K562 (cell line): ENCODE measurements around the gene CACNG5. TPM values are rescaled to one million over a fixed set of nuclear protein-coding genes. Genes with fewer than 3 reads are reported as not detected.

Source experiments
- ATAC-seq: fragments of 200-7000 bp; cut with Tn5 transposase; 3 replicates; pipeline ENCODE4 v1.9.1; 2020; ENCODE audit warnings: moderate library complexity
- BruUV-seq: library from RNA; stranded (reverse); fragments of 400-500 nt; replicated peaks from 2 replicates; lab custom pipeline; 2021; lab: Mats Ljungman, UMichigan
- CTCF ChIA-PET: fragments of 300-600 bp; formaldehyde crosslinking; extraction: SDS; loops from one replicate; lab custom pipeline; 2021; ENCODE audit warnings: low intra/inter-chr PET ratio; lab: Yijun Ruan, JAX
- POLR2A ChIA-PET: fragments of 300-600, 350-650 bp; sonication (Branson Sonifier 250); formaldehyde crosslinking; extraction: SDS; loops from one replicate; lab custom pipeline; 2021; ENCODE audit warnings: antibody characterized with exemption, inconsistent platforms; lab: Yijun Ruan, JAX
- DNase-seq, 4 experiments: peaks; one replicate each; pipeline versions ENCODE4 v3.0.0 to v3.0.0-alpha.2; 2011 to 2018; ENCODE audit warnings: low spot score in 3 of 4, mixed read lengths in 3 of 4; ENCODE audit errors: extremely low read depth in 1 of 4
- FAIRE-seq: peaks from 2 replicates; lab custom pipeline; 2011; peaks lifted over from hg19 to GRCh38; lab: Jason Lieb, UNC
- H2AFZ ChIP-seq: 2 replicates; pipeline ENCODE4 v1.6.0; 2011; ENCODE audit warnings: low read depth, low read length, control low read depth, inconsistent platforms
- H3K27ac ChIP-seq: fragments of 200-600 bp; 3 replicates; pipeline ENCODE4 v1.8.0; 2011; ENCODE audit warnings: low read depth, mild to moderate bottlenecking, control low read depth, inconsistent platforms, low read length, moderate library complexity, mixed read lengths; ENCODE audit errors: extremely low read depth
- H3K27me3 ChIP-seq, 2 experiments: fragments of 300-600 bp in 1 of 2; 2 replicates in 1 of 2; 3 replicates in 1 of 2; pipeline versions ENCODE4 v1.6.0 to v1.8.0; 2011; ENCODE audit warnings: inconsistent platforms in 2 of 2, low read length in 2 of 2, mild to moderate bottlenecking in 1 of 2, mixed read lengths in 1 of 2, moderate library complexity in 1 of 2; ENCODE audit not compliant: control insufficient read depth in 2 of 2, insufficient read depth in 2 of 2
- H3K36me3 ChIP-seq: fragments of 300-600 bp; 3 replicates; pipeline ENCODE4 v1.8.0; 2011; ENCODE audit warnings: mild to moderate bottlenecking, low read length, inconsistent platforms; ENCODE audit not compliant: control insufficient read depth, insufficient read depth
- H3K4me1 ChIP-seq, 2 experiments: fragments of 200-600 bp in 1 of 2; replicated peaks in 1 of 2; 2 replicates in 1 of 2; 3 replicates in 1 of 2; pipeline versions ENCODE4 v1.5.1 to v1.8.0; 2011; ENCODE audit warnings: inconsistent platforms in 2 of 2, low read length in 2 of 2, mild to moderate bottlenecking in 1 of 2, mixed read lengths in 1 of 2, moderate library complexity in 1 of 2; ENCODE audit not compliant: control insufficient read depth in 2 of 2, insufficient read depth in 2 of 2
- H3K4me2 ChIP-seq: 2 replicates; pipeline ENCODE4 v1.6.1; 2011; ENCODE audit warnings: low read length, control low read depth, inconsistent platforms, mixed read lengths; ENCODE audit not compliant: insufficient read depth
- H3K4me3 ChIP-seq: fragments of 200-600 bp; sonication (generic), shearing (Covaris generic); 2 replicates; pipeline ENCODE4 v1.5.1; 2016; ENCODE audit warnings: control low read depth, inconsistent platforms
- H3K79me2 ChIP-seq: fragments of 200-600 bp; 3 replicates; pipeline ENCODE4 v1.8.0; 2011; ENCODE audit warnings: low read length, inconsistent platforms; ENCODE audit not compliant: control insufficient read depth, insufficient read depth
- H3K9ac ChIP-seq, 2 experiments: 2 replicates each; pipeline versions ENCODE4 v1.6.0 to v1.6.1; 2011; ENCODE audit warnings: low read depth in 2 of 2, low read length in 2 of 2, control low read depth in 1 of 2, inconsistent platforms in 1 of 2, mild to moderate bottlenecking in 1 of 2, mixed read lengths in 1 of 2; ENCODE audit not compliant: insufficient read depth in 1 of 2
- H3K9me1 ChIP-seq: one replicate; pipeline ENCODE4 v1.6.0; 2011; ENCODE audit warnings: inconsistent platforms, mild to moderate bottlenecking, low read length, moderate library complexity; ENCODE audit not compliant: control insufficient read depth, insufficient read depth
- H3K9me3 ChIP-seq: replicated peaks from 2 replicates; pipeline ENCODE4 v1.5.1; 2011; ENCODE audit warnings: low read depth, low read length, inconsistent platforms; ENCODE audit not compliant: control insufficient read depth, insufficient read depth
- H4K20me1 ChIP-seq: replicated peaks from 2 replicates; pipeline ENCODE4 v1.6.1; 2011; ENCODE audit warnings: low read length, inconsistent platforms, mixed read lengths; ENCODE audit not compliant: control insufficient read depth, insufficient read depth
- DDX20 ChIP-seq: fragments of 450-650 bp; IDR thresholded peaks from 2 replicates; pipeline ENCODE4 v1.6.1; 2016; ENCODE audit warnings: missing genetic modification characterization, low read depth, mild to moderate bottlenecking, missing compliant biosample characterization, moderate library complexity
- ESRRB ChIP-seq: fragments of 250-450 bp; sonication (Bioruptor Pico); IDR thresholded peaks from 2 replicates; pipeline ENCODE4 v1.5.0; 2020; ENCODE audit warnings: mild to moderate bottlenecking, moderate library complexity, borderline replicate concordance
- HDAC8 ChIP-seq: fragments of 450-650 bp; IDR thresholded peaks from 2 replicates; pipeline ENCODE4 v1.6.1; 2016; ENCODE audit warnings: mild to moderate bottlenecking, missing genetic modification characterization, moderate library complexity, missing compliant biosample characterization
- HINFP ChIP-seq: fragments of 450-650 bp; conservative IDR thresholded peaks from 2 replicates; pipeline ENCODE4 v1.6.1; 2016; ENCODE audit warnings: missing genetic modification characterization, low read depth, mild to moderate bottlenecking, control low read depth, missing compliant biosample characterization
- MEF2D ChIP-seq: conservative IDR thresholded peaks from 2 replicates; pipeline ENCODE4 v1.6.1; 2016; ENCODE audit warnings: low read depth, missing genetic modification characterization, missing compliant biosample characterization
- MNT ChIP-seq, 2 experiments: fragments of 450-650 bp; conservative IDR thresholded peaks; 2 replicates each; pipeline ENCODE4 v1.6.1; 2017; ENCODE audit warnings: mild to moderate bottlenecking in 2 of 2, moderate library complexity in 2 of 2
- PURB ChIP-seq: sonication (generic); formaldehyde crosslinking; IDR thresholded peaks from 2 replicates; pipeline ENCODE4 v1.9.0; 2021; ENCODE audit warnings: low read depth, mild to moderate bottlenecking, missing genetic modification reagents
- TSHZ1 ChIP-seq: fragments of 250-450 bp; sonication (Bioruptor Pico); IDR thresholded peaks from 2 replicates; pipeline ENCODE4 v1.4.0; 2020; ENCODE audit warnings: mild to moderate bottlenecking, moderate library complexity
- ZMIZ1 ChIP-seq, 2 experiments: fragments of 150-350 bp in 1 of 2; IDR thresholded peaks; 2 replicates each; pipeline ENCODE4 v1.6.1; 2012 to 2016; ENCODE audit warnings: low read depth in 2 of 2, low read length in 2 of 2, mild to moderate bottlenecking in 1 of 2, moderate library complexity in 1 of 2
- ZNF12 ChIP-seq: sonication (generic); formaldehyde crosslinking; IDR thresholded peaks from 2 replicates; pipeline ENCODE4 v1.4.0; 2020; ENCODE audit warnings: mild to moderate bottlenecking, missing genetic modification reagents
- ZNF140 ChIP-seq: fragments of 250-450 bp; sonication (Bioruptor Pico); IDR thresholded peaks from 2 replicates; pipeline ENCODE4 v1.8.0; 2021; ENCODE audit warnings: moderate library complexity, mild to moderate bottlenecking, inconsistent platforms
- ZNF3 ChIP-seq: fragments of 250-450 bp; sonication (Bioruptor Pico); IDR thresholded peaks from 2 replicates; pipeline ENCODE4 v1.5.0; 2021; ENCODE audit warnings: mild to moderate bottlenecking, moderate library complexity
- WGBS: fragments of 100-300 bp; shearing (Covaris generic); methylation state at CpG from one replicate; pipeline ENCODE4 v1.1.6; 2016; ENCODE audit warnings: low coverage, mixed read lengths; ENCODE audit not compliant: insufficient coverage; ENCODE audit errors: missing lambda C conversion rate; 5-methylcytosine and 5-hydroxymethylcytosine counted together
- in situ Hi-C: fragments of 300-500 bp; cut with MboI; formaldehyde crosslinking; loops from 4 replicates; pipeline ENCODE4 v1.15.0; 2018; ENCODE audit warnings: inconsistent platforms, mixed read lengths
- intact Hi-C: fragments of 100-400 bp; cut with micrococcal nuclease; formaldehyde crosslinking; loops from 2 replicates; pipeline ENCODE4 v1.14.2; 2022
- polyA plus RNA-seq, 8 experiments: library from polyadenylated mRNA; depleted of rRNA in 4 of 8; stranded (reverse) in 5 of 8; unstranded in 3 of 8; fragments of >200 nt; fragmentation: Nextera tagmentation in 2 of 8; fragmentation: Illumina TruSeq in 1 of 8; extraction: Ambion mirVana in 2 of 8; extraction: Trizol in 1 of 8; gene quantifications; 2 replicates each; pipeline versions ENCODE4 v1.2.1 to v1.2.3, GENCODE V29; 2011 to 2014; ENCODE audit warnings: inconsistent platforms in 1 of 8, missing spikeins in 1 of 8
- total RNA-seq, 7 experiments: library from RNA; depleted of rRNA in 6 of 7; stranded (reverse); fragments of >200 nt in 6 of 7; fragmentation: Illumina TruSeq in 2 of 7; extraction: Trizol in 2 of 7; gene quantifications; 2 replicates each; pipeline versions ENCODE4 v1.2.1 to v1.2.3, GENCODE V29; 2011 to 2021; ENCODE audit warnings: low replicate concordance in 1 of 7

CACNG5 gene
- total and polyA plus RNA-seq, 9 of the 15 experiments (the other 6 are each of a cell fraction or from before 2014, with no cell fraction given) = not detected

GRCh38 chr17:66813296-66813695, 21.6 kb upstream of the CACNG5 start:
- TF ChIP-seq ZMIZ1 (IDR thresholded peaks at IDR 0.05; ENCODE audit: low read depth in 2 of 2, low read length in 2 of 2) = no peak
- TF ChIP-seq TSHZ1 (CRISPR knock-in tag) = no peak
- TF ChIP-seq ZNF3 (CRISPR knock-in tag) = no peak
- TF ChIP-seq HDAC8 (tag) = no peak
- no peak for TF ChIP-seq ZNF12
- TF ChIP-seq HINFP (tag) = no peak
- TF ChIP-seq DDX20 (tag) = no peak
- no peak for TF ChIP-seq PURB (CRISPR knock-in tag)
- no peak for TF ChIP-seq ESRRB (CRISPR knock-in tag)
- no peak for TF ChIP-seq MNT (conservative IDR thresholded peaks at IDR 0.05)
- no peak for TF ChIP-seq MEF2D (tag)
- TF ChIP-seq ZNF140 (CRISPR knock-in tag) = no peak
- Histone ChIP-seq H3K4me2 (no peak overlapping the region), H3K9me1 (no peaks in the 10 kb centered on the region), H3K27me3 (peaks cover 0 to 23% of the 10 kb centered on the region in 2 experiments; a peak in 2 of 5 replicates), H3K4me1 (no peaks in the 10 kb centered on the region), H3K79me2 (no peaks in the 10 kb centered on the region), H3K27ac (no peak overlapping the region), H3K4me3 (no peak overlapping the region), H3K36me3 (no peaks in the 10 kb centered on the region), H2AFZ (no peak overlapping the region), H3K9me3 (no peaks in the 10 kb centered on the region), H3K9ac (no peak overlapping the region), H4K20me1 (no peaks in the 10 kb centered on the region)
- intact Hi-C loops (no loop called here), in situ Hi-C loops (no loop called here)
- 0% methylated on average over 2 of the region's 2 CpGs for WGBS
- FAIRE-seq = no peak
- no TSS peak for BruUV-seq
- no peak for DNase-seq
- CTCF ChIA-PET = no interaction called here
- no peak for ATAC-seq
- POLR2A ChIA-PET = interaction anchor here (1.0 kb wide), 1 partner anchor 152 kb away, joined by 4 read pairs; no protein-coding TSS in a partner anchor
